DND-41 (cell line): Measurements from ENCODE around the gene CD58.

Source experiments
- ATAC-seq: fragments of 200-7000 bp; cut with Tn5 transposase; 3 replicates; pipeline ENCODE4 v1.9.1; 2021; ENCODE audit warnings: low read depth; ENCODE audit not compliant: insufficient read depth
- DNase-seq: peaks from one replicate; pipeline ENCODE4 v3.0.0-alpha.2; 2020
- H2AFZ ChIP-seq: 2 replicates; pipeline ENCODE4 v1.6.0; 2012; ENCODE audit warnings: low read depth, low read length
- H3K27ac ChIP-seq: 2 replicates; pipeline ENCODE4 v1.5.1; 2012; ENCODE audit warnings: low read length, inconsistent platforms
- H3K27me3 ChIP-seq: fragments of 200-600 bp; sonication (generic); 2 replicates; pipeline ENCODE4 v1.6.0; 2012; ENCODE audit warnings: low read length, mild to moderate bottlenecking, inconsistent platforms; ENCODE audit not compliant: insufficient read depth, poor library complexity
- H3K36me3 ChIP-seq: 2 replicates; pipeline ENCODE4 v1.5.1; 2012; ENCODE audit warnings: low read length, inconsistent platforms; ENCODE audit not compliant: insufficient read depth
- H3K4me1 ChIP-seq: 2 replicates; pipeline ENCODE4 v1.5.1; 2012; ENCODE audit warnings: mild to moderate bottlenecking, low read length; ENCODE audit not compliant: insufficient read depth
- H3K4me2 ChIP-seq: 2 replicates; pipeline ENCODE4 v1.6.0; 2012; ENCODE audit warnings: mild to moderate bottlenecking, moderate library complexity, low read length, inconsistent platforms; ENCODE audit not compliant: insufficient read depth
- H3K4me3 ChIP-seq, 2 experiments: fragments of 200-600 bp in 1 of 2; shearing (Covaris generic) in 1 of 2; 2 replicates each; pipeline ENCODE4 v1.5.1; 2012 to 2016; ENCODE audit warnings: inconsistent platforms in 2 of 2, low read length in 2 of 2, mild to moderate bottlenecking in 2 of 2, low read depth in 1 of 2, moderate library complexity in 1 of 2
- H3K79me2 ChIP-seq: 2 replicates; pipeline ENCODE4 v1.6.0; 2012; ENCODE audit warnings: low read length, inconsistent platforms; ENCODE audit not compliant: insufficient read depth
- H3K9ac ChIP-seq: 2 replicates; pipeline ENCODE4 v1.6.0; 2012; ENCODE audit warnings: low read depth, mild to moderate bottlenecking, inconsistent platforms, low read length, moderate library complexity
- H3K9me3 ChIP-seq: 2 replicates; pipeline ENCODE4 v1.5.1; 2012; ENCODE audit warnings: low read length, moderate library complexity, mild to moderate bottlenecking, inconsistent platforms; ENCODE audit not compliant: insufficient read depth, severe bottlenecking
- H4K20me1 ChIP-seq: 2 replicates; pipeline ENCODE4 v1.6.0; 2012; ENCODE audit warnings: low read length; ENCODE audit not compliant: insufficient read depth
- EZH2 ChIP-seq: IDR thresholded peaks from 3 replicates; pipeline ENCODE4 v1.6.1; 2012; ENCODE audit warnings: borderline replicate concordance, low read depth, mild to moderate bottlenecking, moderate library complexity, low read length, inconsistent platforms; ENCODE audit not compliant: severe bottlenecking
- TF ChIP-seq, protein P1 (sequence below): IDR thresholded peaks from 2 replicates; pipeline ENCODE4 v1.5.1; 2012; ENCODE audit warnings: borderline replicate concordance, low read length, moderate library complexity, mild to moderate bottlenecking; ENCODE audit not compliant: poor library complexity, severe bottlenecking; ENCODE audit errors: extremely low read depth

CD58 gene

DNA sequence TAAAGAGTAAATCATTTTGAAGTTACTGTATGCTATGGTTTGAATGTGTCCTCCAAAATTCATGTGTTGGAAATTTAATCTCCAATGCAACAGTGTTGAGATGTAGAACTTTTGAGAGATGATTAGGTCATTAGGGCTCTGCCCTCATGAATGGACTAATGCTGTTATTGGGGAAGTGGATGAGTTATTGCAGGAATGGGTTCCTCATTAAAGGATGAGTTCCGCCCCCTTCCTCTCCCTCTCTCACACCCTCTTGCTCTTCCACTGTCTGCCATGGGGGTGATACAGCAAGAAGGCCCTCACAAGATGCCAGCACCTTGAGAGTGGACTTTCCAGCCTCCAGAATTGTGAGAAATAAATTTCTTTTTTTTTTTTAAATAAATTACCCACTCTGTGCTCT is 100.2 kb downstream of the CD58 start:
- no peaks in the 10 kb centered on the region for H4K20me1 ChIP-seq
- no peaks in the 10 kb centered on the region for H3K36me3 ChIP-seq
- no peak overlapping the region for H3K4me2 ChIP-seq
- H3K27me3 ChIP-seq: peaks cover 4% of the 10 kb centered on the region
- no peak overlapping the region for H3K27ac ChIP-seq
- H3K9me3 ChIP-seq: no peaks in the 10 kb centered on the region
- H3K9ac ChIP-seq: no peak overlapping the region
- TF ChIP-seq, protein P1, sequence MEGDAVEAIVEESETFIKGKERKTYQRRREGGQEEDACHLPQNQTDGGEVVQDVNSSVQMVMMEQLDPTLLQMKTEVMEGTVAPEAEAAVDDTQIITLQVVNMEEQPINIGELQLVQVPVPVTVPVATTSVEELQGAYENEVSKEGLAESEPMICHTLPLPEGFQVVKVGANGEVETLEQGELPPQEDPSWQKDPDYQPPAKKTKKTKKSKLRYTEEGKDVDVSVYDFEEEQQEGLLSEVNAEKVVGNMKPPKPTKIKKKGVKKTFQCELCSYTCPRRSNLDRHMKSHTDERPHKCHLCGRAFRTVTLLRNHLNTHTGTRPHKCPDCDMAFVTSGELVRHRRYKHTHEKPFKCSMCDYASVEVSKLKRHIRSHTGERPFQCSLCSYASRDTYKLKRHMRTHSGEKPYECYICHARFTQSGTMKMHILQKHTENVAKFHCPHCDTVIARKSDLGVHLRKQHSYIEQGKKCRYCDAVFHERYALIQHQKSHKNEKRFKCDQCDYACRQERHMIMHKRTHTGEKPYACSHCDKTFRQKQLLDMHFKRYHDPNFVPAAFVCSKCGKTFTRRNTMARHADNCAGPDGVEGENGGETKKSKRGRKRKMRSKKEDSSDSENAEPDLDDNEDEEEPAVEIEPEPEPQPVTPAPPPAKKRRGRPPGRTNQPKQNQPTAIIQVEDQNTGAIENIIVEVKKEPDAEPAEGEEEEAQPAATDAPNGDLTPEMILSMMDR: no peak
- no peak for TF ChIP-seq EZH2
- ATAC-seq (no peak), DNase-seq (no peak)
- H3K4me3 ChIP-seq: no peak overlapping the region
- no peak overlapping the region for H2AFZ ChIP-seq
- H3K4me1 ChIP-seq: no peaks in the 10 kb centered on the region
- no peaks in the 10 kb centered on the region for H3K79me2 ChIP-seq

GRCh38 chr1:116466810-116467557 is 103.8 kb downstream of the CD58 start:
- Histone ChIP-seq H3K4me3 (no peak overlapping the region), H3K27ac (no peak overlapping the region), H3K36me3 (no peaks in the 10 kb centered on the region), H2AFZ (no peak overlapping the region), H3K4me1 (no peaks in the 10 kb centered on the region), H3K9ac (no peak overlapping the region), H3K9me3 (no peaks in the 10 kb centered on the region), H3K27me3 (peaks cover 9% of the 10 kb centered on the region), H3K4me2 (no peak overlapping the region), H3K79me2 (no peaks in the 10 kb centered on the region), H4K20me1 (no peaks in the 10 kb centered on the region)
- TF ChIP-seq, protein P1: no peak
- TF ChIP-seq EZH2: no peak
- no peak for DNase-seq
- ATAC-seq: no peak

GRCh38 chr1:116465845-116466685 is 104.8 kb downstream of the CD58 start:
- ATAC-seq (no peak), DNase-seq (no peak)
- Histone ChIP-seq H3K79me2 (no peaks in the 10 kb centered on the region), H3K4me2 (no peak overlapping the region), H3K9me3 (no peaks in the 10 kb centered on the region), H3K27me3 (peaks cover 9% of the 10 kb centered on the region), H2AFZ (no peak overlapping the region), H3K4me1 (no peaks in the 10 kb centered on the region), H3K36me3 (no peaks in the 10 kb centered on the region), H3K4me3 (no peak overlapping the region), H3K9ac (no peak overlapping the region), H3K27ac (no peak overlapping the region), H4K20me1 (no peaks in the 10 kb centered on the region)
- TF ChIP-seq EZH2: no peak
- TF ChIP-seq, protein P1: no peak
